Ishikawa (cell line): ENCODE results near the gene NTM.

Experiments used
- CEBPB ChIP-seq: IDR thresholded peaks from 2 replicates; pipeline ENCODE4 v1.6.1; 2012
- EP300 ChIP-seq: IDR thresholded peaks from 2 replicates; pipeline ENCODE4 v1.6.1; 2012; ENCODE audit warnings: borderline replicate concordance
- MAX ChIP-seq: IDR thresholded peaks from 2 replicates; pipeline ENCODE4 v1.6.1; 2012
- RAD21 ChIP-seq: IDR thresholded peaks from 2 replicates; pipeline ENCODE4 v1.6.1; 2012; ENCODE audit warnings: low read depth
- REST ChIP-seq: IDR thresholded peaks from 2 replicates; pipeline ENCODE4 v1.6.1; 2012; ENCODE audit warnings: low read depth, mild to moderate bottlenecking
- TAF1 ChIP-seq: IDR thresholded peaks from 2 replicates; pipeline ENCODE4 v1.6.1; 2012; ENCODE audit warnings: low read depth, mild to moderate bottlenecking
- TEAD4 ChIP-seq: IDR thresholded peaks from 2 replicates; pipeline ENCODE4 v1.6.1; 2012
- YY1 ChIP-seq: IDR thresholded peaks from 2 replicates; pipeline ENCODE4 v1.6.1; 2012; ENCODE audit warnings: low read depth
- TF ChIP-seq, protein P1 (sequence below): IDR thresholded peaks from 2 replicates; pipeline ENCODE4 v1.6.1; 2012

DNA sequence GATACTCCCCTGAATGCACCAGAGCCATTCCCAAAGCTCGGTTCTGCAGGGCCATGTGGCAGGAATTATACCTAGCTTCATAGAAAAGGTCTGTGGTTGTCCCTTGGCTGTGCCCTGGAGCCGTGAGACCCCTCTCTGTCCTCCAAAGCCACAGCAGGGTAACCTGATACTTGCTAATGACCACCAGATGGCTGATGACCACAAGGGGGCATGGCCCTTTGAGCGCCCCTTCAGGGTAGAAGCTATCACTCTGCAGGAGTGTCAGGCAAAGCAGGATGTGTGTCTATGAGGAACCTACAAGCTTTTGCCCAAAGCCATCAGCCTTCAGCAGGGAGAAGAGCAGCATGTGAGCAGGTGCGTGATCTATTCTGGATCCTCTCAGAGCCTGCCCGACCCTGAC lies 95.3 kb downstream of the NTM start:
- TF ChIP-seq TAF1 (no peak), YY1 (no peak), CEBPB (no peak), EP300 (no peak), MAX (no peak), TEAD4 (no peak), RAD21 (no peak), REST (no peak)
- TF ChIP-seq, protein P1, sequence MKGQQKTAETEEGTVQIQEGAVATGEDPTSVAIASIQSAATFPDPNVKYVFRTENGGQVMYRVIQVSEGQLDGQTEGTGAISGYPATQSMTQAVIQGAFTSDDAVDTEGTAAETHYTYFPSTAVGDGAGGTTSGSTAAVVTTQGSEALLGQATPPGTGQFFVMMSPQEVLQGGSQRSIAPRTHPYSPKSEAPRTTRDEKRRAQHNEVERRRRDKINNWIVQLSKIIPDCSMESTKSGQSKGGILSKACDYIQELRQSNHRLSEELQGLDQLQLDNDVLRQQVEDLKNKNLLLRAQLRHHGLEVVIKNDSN, result no peak
